Right renal cortex interstitium (tissue), 3 donors: Measurements from ENCODE around the gene AGAP1. TPM values are rescaled to one million over a fixed set of nuclear protein-coding genes. Genes with fewer than 3 reads are reported as not detected.

Experiments used
- DNase-seq, 3 donors: peaks; one replicate each; pipeline ENCODE4 v3.0.0-alpha.2; 2013; ENCODE audit warnings: low read depth in 3 of 3, low spot score in 2 of 3
- polyA plus RNA-seq, 3 donors: library from polyadenylated mRNA; unstranded; fragments of 120-200 nt; gene quantifications; one replicate each; pipeline ENCODE4 v1.2.1, GENCODE V29; 2013; ENCODE audit not compliant: insufficient read length in 3 of 3

Gene AGAP1
- polyA plus RNA-seq, 3 donors: 18.0 to 22.6 (median 21.2) TPM

DNA sequence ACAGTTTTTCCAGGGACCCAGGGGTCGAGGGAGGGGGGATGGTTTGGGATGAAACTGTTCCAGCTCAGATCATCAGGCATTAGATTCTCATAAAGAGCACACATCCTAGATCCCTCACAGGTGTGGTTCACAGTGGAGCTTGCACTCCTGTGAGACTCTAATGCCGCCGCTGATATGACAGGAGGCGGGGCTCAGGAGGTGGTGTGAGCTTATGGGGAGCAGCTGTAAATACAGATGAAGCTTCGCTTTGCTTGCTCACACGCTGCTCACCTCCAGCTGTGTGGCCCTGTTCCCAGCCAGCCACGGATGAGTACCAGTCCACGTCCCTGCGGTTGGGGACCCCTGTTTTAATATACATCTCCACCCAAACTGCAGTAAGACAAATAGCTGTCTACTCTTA, 204.2 kb downstream of the AGAP1 start:
- DNase-seq: no peak

DNA sequence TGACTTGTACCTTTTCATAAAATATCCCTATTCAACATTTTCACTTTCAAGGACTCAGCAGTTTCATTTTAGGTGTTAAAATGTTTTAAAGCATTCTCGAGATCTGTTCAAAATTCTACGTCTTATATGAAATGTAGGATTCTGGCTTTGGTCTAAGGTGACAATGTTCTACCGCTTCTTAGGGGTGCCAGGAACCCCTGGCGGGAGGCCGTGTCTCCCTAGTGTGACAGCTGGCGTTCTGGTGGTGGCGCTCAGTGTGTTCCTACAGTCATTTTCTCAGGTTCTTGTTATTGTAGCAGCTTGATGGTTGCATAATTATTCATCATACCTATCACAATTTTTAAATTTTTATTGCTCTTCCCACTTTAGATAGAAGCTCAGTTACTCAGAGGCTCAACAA, 204.6 kb downstream of the AGAP1 start:
- no peak for DNase-seq

DNA sequence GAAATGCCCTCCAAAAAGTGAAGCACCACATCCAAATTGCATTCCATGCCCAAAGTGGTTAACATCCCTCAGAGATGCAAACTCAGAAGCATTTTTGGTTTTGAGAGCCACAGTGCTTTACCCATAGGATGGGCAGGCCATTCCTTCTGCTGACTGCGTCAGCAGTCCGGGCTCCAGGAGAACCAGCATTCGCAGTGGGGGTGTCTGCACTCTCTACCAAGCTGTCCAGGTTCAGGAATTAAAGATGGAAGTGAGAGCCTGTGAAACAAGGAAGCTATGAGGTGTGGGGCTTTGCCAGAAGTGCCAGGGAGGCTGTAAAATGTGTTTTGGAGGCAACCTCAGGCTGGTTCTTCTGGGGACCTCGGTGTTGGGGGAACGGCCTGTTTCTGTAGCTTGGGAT, 205.7 kb downstream of the AGAP1 start:
- no peak for DNase-seq

DNA sequence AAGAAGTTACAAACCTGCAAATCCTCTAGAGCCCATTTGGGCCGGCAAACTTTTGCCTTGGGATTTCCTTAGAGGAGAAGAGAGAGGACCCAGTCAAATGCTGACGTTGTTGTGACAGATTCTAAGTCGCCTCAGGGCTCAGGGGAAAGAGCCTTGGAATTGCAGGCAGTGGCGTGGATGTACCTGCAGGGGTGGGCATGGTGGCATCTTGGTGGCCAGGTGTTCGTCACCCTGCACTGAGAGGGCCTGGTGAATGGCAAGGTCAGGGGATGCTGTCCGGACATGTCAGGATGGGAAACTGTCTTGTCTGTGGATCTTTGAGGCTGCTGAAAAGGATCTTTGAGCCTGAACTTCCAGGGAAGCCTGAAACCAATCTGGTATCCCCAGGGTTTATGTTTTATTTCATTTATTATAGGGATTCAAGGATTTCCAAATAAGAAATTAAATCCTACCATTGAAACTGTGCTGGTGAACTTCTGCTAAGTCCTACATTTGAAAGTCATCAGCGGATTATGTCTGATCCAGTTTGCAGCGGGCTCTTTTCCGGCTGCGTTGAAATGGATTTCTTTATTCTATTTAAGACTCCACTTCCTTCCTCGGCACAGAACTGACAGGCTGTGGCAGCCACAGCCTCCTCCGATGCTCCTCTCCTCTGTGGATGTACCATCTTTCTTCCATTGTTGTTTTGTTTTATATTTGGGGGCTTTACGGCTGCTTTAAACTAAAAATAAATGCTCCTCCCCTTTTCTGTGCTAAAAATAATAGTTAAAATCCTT, 207.6 kb downstream of the AGAP1 start:
- DNase-seq: no peak

DNA sequence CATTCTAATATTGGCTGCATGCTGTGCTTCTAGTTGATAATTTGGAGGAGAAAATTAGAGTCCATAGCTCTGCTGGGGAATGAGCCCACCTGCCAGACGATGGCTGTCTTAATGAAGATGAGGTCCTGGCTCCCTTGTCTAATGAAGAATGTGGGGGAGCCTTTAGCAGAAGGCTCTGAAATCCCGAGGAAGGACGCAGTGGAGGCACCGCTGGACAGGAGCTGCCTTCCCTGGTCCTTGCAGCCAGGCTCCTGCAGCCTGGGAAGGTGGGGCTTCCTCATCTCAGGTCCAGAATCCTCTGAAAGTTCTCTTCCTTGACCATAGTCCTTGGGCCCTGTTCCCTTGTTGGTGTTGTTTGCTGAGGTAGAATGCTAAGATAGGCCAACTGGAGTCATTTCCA, 208.3 kb downstream of the AGAP1 start:
- DNase-seq: no peak

DNA sequence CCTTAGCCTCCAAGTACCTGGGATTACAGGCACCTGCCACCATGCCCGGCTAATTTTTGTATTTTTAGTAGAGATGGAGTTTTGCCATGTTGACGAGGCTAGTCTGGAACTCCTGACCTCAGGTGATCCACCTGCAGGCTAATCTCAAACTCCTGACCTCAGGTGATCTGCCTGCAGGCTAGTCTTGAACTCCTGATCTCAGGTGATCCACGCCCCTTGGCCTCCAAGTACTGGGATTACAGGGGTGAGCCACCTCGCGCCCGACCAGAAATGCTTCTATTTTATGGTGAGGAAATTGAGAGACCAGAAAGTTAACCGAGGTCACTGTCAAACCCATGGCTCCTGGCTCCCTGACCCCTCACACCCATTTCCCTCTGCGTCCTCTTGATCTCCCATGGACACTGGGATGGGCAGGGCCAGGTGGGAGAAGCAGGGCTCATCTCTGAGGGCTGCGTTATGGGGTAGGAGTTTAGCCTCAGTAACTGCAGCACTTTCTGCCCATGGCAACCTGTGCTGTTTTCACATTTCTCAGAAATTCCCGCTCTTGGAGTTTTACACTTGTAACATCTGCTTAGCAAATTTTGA, 210.0 kb downstream of the AGAP1 start:
- DNase-seq: no peak

DNA sequence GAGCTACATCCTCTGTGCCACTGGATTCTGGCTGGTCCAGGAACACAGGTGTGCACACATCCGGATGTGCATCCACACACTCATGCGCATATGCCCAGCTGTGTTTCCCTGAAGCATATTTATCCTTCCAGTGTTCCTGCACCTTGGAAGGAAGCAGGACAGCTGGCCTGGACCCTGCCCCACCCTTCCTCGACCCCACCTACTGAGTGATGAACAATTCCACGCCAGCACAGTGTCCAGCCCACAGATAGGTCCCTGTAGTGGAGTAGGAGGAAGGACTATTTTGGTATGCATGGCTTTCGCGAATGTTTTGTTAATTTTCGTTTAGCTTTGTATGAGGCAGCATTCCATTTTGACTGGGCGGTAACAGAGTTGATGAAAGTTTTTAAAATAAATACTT, 211.5 kb downstream of the AGAP1 start:
- DNase-seq: no peak

DNA sequence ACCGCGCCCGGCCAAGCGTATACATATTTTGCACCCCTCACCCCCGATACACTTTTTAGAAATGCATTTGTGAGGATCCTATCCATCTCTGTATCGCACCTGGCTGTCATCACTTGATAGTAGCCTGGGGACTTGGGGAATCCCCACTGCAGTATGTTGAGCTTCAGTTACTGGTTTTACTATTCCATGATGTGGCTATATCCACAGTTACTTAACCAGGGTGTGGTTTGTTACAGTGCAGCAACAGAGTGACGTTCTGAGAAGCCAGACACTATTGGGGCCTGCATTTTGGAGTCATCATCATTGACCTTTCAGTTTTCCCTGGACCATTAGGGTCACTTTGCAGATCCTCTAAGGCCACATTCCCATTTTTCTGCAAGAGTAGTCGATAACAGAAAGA, 212.7 kb downstream of the AGAP1 start:
- no peak for DNase-seq

DNA sequence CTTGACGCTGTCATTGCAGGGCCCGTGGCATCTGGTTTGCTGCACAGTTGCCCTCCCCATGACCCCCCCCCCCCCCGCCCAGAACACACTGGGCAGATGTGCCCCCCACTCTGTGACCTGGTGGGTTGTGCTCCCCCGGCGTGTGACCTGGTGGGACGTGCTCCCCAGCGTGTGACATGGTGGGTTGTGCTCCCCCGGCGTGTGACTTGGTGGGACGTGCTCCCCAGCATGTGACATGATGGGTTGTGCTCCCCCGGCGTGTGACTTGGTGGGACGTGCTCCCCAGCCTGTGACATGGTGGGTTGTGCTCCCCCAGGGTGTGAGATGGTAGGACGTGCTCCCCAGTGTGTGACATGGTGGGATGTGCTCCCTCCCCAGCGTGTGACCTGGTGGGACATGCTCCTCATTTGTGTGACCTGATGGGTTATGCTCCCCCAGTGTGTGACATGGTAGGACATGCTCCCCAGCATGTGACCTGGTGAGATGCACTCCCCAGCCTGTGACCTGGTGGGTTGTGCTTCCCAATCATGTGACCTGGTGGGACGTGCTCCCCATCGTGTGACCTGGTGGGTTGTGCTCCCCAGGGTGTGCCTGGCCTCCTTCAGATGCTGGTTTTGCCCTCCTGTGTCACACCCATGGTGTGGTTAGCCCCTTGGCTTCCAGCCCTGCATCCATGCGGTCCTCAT, 213.7 kb downstream of the AGAP1 start:
- no peak for DNase-seq

DNA sequence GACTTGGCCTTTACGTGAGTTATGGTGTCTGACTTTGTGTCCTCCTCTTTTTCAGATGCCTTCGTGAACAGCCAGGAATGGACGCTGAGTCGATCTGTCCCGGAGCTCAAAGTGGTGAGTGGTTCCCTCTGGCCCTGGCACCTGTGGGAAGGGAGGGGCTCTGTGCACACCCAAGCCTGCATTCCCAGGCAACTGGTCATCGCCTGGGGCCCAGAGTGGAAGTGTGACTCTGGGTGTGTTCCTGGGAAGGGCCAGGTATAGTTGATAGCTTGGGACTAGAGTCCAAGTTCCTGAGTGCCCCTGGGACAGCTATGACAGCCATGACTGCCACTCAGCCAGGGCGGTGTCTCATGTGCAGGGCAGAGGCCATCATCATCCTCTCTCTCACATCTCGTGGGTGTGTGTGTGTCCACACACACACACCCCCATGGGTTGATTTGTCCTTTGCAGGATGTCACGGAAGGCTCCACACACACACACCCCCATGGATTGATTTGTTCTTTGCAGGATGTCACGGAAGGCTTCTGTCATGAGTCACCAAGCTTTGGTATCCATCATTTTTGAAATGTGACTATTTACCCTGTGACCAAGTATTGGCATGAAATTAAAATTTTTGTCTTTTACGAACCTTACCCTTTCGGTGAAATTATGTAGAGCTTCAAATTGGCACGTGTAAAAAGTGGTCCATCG, 215.4 kb downstream of the AGAP1 start:
- DNase-seq: no peak

DNA sequence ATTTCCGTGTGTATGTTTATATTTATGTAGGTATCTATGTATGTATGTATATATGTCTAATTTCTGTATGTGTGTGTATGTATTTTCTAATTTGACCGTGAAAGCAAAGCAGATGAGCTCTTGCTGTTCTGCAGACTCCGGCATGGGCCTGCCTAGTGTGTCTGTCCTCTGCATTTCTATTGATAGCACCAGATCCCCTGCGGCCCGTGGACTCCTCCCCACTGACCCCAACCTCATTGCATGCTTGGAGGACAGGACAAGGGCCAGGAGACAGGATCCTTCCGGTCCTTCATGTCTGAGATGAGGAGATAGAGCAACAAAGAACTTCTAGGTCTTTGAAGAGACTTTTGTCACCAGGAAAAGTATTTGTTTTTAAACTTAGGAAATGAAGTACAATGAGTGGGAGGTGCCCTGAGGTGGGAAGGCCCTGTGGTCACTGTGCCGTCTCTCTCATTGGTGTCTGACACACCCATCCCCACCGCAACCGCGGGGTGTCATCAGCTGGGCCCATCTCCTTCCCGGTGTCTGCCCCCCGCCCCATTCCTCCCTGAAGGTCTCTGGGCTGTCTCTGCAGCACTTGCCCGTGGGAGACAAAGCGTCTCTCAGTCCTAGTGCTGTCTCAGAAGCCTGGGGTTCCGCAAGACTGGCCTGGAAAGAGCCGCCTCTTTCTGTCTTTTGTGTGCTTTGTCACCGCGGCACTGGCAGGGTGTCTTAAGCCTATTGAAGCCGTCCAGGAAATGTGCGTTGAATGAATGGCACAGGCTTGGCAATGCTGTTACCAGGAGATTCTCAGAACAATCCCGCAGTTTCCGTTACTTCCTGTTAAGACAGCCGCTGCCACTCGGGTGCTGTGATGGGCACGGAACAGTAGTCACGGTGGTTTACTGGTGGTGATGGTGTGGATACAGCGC, 216.4 kb downstream of the AGAP1 start:
- no peak for DNase-seq

DNA sequence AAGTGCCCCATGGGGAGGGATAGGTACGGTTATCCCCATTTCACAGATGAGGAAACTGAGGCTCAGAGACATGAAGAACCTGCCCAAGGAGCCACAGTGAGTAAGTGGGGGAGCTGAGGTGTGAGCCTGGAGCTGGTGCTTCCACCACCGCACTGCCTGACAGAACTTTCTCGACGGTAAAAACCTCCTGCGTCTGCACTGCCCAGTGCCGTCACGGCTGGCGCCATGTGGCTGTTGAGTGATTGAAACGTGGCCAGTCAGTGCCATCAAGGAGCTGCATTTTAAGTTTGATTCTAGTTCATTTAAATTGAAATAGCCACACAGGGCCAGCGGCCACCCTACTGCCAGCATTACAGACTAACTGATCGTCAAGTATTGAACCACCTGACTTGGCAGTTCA, 217.1 kb downstream of the AGAP1 start:
- no peak for DNase-seq

DNA sequence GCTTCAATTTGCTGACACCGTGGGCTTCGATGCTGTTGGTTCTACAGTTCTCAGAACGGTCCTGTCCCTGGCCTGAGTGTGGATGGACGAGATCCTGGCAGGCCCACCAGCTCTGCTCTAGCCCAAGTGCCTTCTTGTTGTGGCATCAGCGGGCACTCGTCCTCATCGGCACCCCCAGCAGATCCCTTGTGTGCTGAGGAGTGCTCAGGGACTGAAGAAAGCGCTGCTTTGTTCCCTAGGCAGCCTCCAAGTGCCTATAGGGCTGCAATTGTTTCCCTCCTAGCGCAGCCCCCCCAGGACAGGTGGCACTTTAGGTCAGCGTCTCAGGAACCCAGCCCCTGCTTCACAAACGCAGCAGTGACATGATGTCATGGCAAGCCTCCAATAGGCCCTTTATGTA, 217.7 kb downstream of the AGAP1 start:
- DNase-seq: no peak

DNA sequence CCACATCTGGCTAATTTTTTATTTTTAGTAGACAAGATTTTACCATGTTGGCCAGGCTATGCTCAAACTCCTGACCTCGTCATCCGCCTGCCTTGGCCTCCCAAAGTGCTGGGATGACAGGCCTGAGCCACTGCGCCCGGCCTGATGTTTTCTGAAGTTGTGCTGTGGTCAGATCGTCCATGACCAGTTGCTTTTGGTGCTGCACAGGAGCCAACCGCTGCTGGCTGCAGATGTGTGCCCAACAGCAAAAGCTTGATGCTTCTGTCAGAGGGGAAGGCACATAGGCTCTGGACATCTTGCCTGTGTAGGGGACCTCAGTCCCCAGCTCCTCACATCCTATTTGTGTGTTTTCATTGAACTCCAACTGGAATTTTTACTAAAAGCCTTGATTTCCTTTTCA, 218.3 kb downstream of the AGAP1 start:
- no peak for DNase-seq

DNA sequence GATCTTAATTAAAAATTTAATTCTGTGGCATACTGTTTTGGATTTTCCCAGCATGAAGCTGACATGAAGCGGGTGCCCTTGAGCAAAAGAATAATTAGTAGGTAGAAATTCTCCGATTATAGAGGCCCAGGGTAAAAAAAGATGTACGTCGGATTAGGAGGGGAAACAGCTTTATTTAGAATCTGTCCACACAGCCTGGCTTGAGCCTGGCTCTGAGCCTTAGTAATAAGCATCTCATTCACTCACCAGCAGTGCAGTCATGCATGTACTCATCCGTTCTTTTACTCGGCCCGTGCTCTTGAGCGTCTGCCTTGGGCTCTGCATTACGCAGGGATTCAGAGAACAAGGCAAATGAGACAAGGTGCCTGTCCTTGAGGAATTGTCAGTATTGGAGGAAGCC, 219.3 kb downstream of the AGAP1 start:
- no peak for DNase-seq

DNA sequence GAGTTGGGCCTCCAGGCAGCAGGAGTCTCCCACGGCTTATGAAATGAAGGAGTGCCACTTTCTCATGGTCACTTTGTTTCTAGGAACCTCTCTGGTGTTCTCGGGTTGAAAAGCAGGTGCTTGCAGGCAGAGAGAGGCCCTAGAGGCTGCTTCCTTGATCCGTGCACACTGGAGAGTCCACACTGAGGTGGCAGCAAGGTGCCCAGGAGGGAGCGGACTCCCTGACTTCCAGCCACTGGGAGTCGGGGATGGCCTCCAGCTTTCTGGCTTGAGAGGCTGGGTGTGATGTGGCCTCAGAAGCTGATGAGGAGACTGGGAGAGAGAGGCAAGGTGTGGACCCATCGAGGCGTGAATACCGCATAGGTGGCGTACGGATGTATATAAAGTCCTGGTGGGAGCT, 221.8 kb downstream of the AGAP1 start:
- DNase-seq: no peak

DNA sequence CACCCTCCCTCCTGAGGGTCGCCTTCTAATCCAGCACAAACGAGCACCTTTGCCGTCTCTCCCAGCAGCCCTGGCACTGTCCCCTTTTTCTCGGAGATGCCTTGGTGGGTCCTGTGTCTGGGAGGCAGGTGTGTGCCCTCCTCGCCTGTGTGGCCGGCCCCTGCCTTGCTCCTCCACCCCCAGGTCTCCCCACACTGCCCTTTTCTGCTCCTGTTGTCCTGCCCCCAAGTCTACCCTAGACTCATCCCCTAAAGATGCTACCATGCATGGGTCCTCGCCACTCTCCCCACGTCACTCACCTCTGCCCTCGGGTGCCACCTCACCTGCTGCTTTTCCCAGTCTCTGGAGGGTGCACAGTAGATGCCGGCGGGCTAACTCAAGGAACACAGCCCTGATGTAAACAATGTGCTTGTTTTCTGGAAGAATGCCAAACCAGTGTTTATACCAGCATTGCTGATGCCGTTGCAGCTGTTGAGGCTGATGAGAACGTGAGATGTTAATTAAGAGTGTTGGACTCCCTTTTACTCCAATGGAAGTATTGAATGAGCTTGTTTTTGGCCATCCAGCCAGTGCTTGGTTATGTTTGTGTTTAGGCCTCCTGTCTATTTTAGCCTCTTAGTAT, 223.1 kb downstream of the AGAP1 start:
- no peak for DNase-seq

DNA sequence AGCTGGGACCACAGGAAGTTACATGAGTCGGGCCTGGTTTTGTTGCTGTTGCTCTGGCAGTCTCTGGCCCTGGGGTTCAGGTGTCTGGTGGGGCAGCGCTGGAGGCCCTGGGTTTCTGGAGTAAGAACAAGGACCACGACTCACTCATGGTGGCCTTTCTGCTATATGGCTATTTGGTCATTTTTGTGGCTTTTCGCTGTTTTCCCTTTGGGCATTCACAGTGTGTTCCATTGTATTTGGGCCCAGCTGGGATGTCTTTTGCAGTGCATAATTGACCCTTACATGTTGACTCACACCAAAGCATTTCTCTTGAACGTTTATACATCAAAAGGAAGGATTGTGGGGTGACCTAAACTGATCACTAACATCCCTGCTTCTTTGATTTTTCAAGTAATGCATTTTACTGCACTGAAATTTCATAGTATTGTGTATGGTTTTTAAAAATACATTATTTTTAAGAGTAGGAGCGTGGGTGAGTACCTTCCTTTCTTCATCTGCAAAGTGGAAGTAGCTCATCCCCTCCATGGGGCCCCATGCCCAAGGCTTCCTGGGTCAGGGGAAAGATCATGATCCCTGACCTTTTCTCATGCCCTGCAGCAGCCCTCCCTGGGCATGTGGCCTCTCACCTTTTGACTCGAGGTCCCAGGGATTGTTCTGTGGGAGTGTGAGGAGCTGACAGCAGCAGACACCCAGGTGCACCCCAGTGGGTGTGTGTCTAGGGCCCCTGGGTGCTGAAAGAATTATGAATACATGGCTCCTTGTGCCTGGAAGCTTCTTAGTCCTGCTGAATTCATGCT, 225.5 kb downstream of the AGAP1 start:
- no peak for DNase-seq

DNA sequence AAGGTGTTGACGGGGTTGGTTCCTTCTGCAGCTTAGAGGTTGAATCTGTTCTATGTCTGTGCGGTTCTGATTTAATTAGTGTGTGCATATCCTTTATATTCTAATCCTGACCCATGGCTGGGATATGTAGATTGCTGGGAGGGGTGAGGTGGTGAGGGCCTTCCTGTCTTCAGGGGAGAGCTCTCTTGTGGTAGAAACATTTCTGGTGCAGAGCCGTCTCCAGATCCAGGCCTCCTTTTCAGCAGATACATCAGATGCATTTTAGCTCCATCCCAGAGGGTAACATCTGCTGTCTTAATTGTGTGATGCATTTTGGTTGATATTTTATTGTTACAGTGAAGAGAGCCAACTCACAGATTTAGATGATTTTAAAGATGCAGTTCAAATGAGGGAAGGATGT, 227.8 kb downstream of the AGAP1 start:
- DNase-seq: no peak
